ENCODE data around the gene PSG6.

- no peak for TF ChIP-seq ZFP30 (CRISPR knock-in tag; IDR thresholded peaks at IDR 0.05)
- no peak for TF ChIP-seq GLIS3 (CRISPR knock-in tag; IDR thresholded peaks at IDR 0.05)
- TF ChIP-seq, protein P1, sequence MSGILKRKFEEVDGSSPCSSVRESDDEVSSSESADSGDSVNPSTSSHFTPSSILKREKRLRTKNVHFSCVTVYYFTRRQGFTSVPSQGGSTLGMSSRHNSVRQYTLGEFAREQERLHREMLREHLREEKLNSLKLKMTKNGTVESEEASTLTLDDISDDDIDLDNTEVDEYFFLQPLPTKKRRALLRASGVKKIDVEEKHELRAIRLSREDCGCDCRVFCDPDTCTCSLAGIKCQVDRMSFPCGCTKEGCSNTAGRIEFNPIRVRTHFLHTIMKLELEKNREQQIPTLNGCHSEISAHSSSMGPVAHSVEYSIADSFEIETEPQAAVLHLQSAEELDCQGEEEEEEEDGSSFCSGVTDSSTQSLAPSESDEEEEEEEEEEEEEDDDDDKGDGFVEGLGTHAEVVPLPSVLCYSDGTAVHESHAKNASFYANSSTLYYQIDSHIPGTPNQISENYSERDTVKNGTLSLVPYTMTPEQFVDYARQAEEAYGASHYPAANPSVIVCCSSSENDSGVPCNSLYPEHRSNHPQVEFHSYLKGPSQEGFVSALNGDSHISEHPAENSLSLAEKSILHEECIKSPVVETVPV (CRISPR knock-in tag; IDR thresholded peaks at IDR 0.05) = no peak
- TF ChIP-seq ZC3H10 (CRISPR knock-in tag; IDR thresholded peaks at IDR 0.05) = no peak
- TF ChIP-seq TSHZ2 (CRISPR knock-in tag; IDR thresholded peaks at IDR 0.05) = no peak
- no peak for TF ChIP-seq CSDC2 (CRISPR knock-in tag; IDR thresholded peaks at IDR 0.05)
- TF ChIP-seq RARB (CRISPR knock-in tag; IDR thresholded peaks at IDR 0.05) = no peak
- no peak for TF ChIP-seq TOX (CRISPR knock-in tag; IDR thresholded peaks at IDR 0.05; ENCODE audit: borderline replicate concordance)
- no peak for TF ChIP-seq ESRRG (CRISPR knock-in tag; IDR thresholded peaks at IDR 0.05)
- TF ChIP-seq ZNF565 (CRISPR knock-in tag; conservative IDR thresholded peaks at IDR 0.05; ENCODE audit: low read depth) = no peak
Observed at GRCh38 chr19:42872608-42873007, 45.1 kb downstream of the PSG6 start.

All from SK-N-SH treated with all-trans-retinoic acid at 6 μM for 48 hours (cell line).